Thoracic aorta (tissue), 2 donors: ENCODE measurements around the gene EIF3A. TPM values are rescaled to one million over a fixed set of nuclear protein-coding genes. Genes with fewer than 3 reads are reported as not detected.

Experiments
- ATAC-seq: fragments of 150-250 bp; one replicate; pipeline ENCODE4 v1.8.0; 2017; ENCODE audit warnings: low read depth; ENCODE audit not compliant: insufficient number of reproducible peaks, low FRiP score
- DNase-seq: peaks from one replicate; pipeline ENCODE4 v3.0.0-alpha.2; 2020; ENCODE audit warnings: low spot score
- H3K27ac ChIP-seq, 2 donors: fragments of 200-600 bp; sonication (generic); 1 replicate in 1 of 2; 2 replicates in 1 of 2; pipeline ENCODE4 v1.5.1; 2016; ENCODE audit warnings: mild to moderate bottlenecking in 2 of 2, moderate library complexity in 2 of 2
- H3K27me3 ChIP-seq: fragments of 200-600 bp; sonication (generic); replicated peaks from 2 replicates; pipeline ENCODE4 v1.6.0; 2016; ENCODE audit warnings: mild to moderate bottlenecking; ENCODE audit not compliant: insufficient read depth
- H3K36me3 ChIP-seq: fragments of 200-600 bp; sonication (generic); one replicate; pipeline ENCODE4 v1.5.1; 2016
- H3K4me1 ChIP-seq, 2 donors: fragments of 200-600 bp; sonication (generic); 1 replicate in 1 of 2; 2 replicates in 1 of 2; pipeline versions ENCODE4 v1.5.1 to v1.6.0; 2016; ENCODE audit warnings: low read depth in 2 of 2, mild to moderate bottlenecking in 1 of 2; ENCODE audit not compliant: control insufficient read depth in 1 of 2
- H3K4me3 ChIP-seq: fragments of 200-600 bp; sonication (generic); 2 replicates; pipeline ENCODE4 v1.5.1; 2016; ENCODE audit warnings: mild to moderate bottlenecking
- H3K9me3 ChIP-seq: fragments of 200-600 bp; sonication (generic); 2 replicates; pipeline ENCODE4 v1.5.1; 2016
- total RNA-seq, 2 donors: library from RNA; depleted of rRNA; stranded (reverse); fragments of >200 nt; gene quantifications; one replicate each; pipeline versions ENCODE4 v1.1.0 to v1.2.3, GENCODE V29; 2016
- TF ChIP-seq, protein P1 (sequence below): fragments of 200-600 bp; sonication (generic); IDR thresholded peaks from one replicate; pipeline ENCODE4 v1.5.1; 2019; ENCODE audit warnings: antibody characterized with exemption

Gene EIF3A
- total RNA-seq, 2 donors from 2014 or later, result 70.8 to 135 TPM

DNA sequence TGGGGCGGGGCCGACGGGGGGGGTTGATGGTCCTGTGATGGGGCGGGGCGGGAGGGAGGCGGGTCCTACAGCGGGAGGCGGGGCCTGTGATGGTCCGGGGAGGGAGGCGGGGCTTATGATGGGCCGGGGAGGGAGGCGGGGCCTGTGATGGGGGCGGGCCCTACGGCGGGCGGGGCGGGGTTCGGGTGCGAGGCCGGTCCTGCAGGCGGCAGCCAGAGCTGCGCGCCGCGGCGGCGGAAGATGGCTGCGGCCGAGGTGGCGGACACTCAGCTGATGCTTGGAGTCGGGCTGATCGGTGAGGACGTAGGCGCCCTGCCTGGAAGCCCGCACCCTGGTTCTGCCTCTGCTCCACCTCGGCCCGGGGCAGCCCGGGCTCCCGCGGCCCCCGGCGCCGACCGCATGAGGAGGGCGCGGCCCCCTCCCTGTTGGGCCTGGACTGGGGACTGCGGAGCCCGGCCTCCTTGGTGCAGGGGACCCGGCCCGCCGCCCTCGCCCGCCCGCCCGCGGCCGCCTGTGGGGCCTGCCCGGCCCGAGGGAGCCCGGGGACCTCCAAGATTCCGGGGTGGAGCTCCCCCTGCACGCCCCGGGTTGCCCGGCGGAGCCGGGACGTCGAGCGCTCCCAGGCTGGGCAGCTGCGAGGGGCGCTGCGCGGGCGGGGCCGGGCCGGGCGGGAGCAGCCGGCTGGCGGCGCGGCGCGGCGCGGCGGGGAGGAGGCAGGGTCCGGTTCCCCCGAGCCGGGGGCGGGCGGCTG lies 23.5 kb upstream of the EIF3A start, which contains the start of gene DENND10:
Gene DENND10 (plus strand): TSS at position 211 of the 751 bp plus-strand sequence. CDS start 30 bp downstream, at position 241.
- peak within 1 kb of the TSS; percentile 49 to 53 for H3K27ac ChIP-seq
- TF ChIP-seq, protein P1, sequence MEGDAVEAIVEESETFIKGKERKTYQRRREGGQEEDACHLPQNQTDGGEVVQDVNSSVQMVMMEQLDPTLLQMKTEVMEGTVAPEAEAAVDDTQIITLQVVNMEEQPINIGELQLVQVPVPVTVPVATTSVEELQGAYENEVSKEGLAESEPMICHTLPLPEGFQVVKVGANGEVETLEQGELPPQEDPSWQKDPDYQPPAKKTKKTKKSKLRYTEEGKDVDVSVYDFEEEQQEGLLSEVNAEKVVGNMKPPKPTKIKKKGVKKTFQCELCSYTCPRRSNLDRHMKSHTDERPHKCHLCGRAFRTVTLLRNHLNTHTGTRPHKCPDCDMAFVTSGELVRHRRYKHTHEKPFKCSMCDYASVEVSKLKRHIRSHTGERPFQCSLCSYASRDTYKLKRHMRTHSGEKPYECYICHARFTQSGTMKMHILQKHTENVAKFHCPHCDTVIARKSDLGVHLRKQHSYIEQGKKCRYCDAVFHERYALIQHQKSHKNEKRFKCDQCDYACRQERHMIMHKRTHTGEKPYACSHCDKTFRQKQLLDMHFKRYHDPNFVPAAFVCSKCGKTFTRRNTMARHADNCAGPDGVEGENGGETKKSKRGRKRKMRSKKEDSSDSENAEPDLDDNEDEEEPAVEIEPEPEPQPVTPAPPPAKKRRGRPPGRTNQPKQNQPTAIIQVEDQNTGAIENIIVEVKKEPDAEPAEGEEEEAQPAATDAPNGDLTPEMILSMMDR, result no peak
- H3K27me3 ChIP-seq, result no peaks in the 10 kb centered on the region
- no peaks in the 10 kb centered on the region for H3K9me3 ChIP-seq
- peaks cover 9 to 11% of the 10 kb centered on the region in 2 donors for H3K4me1 ChIP-seq
- peak; percentile 83 for ATAC-seq
- H3K4me3 ChIP-seq, result peak within 1 kb of the TSS; percentile 96
- H3K36me3 ChIP-seq, result peaks cover 6% of the 10 kb centered on the region
- DNase-seq, result peak; percentile 49

DNA sequence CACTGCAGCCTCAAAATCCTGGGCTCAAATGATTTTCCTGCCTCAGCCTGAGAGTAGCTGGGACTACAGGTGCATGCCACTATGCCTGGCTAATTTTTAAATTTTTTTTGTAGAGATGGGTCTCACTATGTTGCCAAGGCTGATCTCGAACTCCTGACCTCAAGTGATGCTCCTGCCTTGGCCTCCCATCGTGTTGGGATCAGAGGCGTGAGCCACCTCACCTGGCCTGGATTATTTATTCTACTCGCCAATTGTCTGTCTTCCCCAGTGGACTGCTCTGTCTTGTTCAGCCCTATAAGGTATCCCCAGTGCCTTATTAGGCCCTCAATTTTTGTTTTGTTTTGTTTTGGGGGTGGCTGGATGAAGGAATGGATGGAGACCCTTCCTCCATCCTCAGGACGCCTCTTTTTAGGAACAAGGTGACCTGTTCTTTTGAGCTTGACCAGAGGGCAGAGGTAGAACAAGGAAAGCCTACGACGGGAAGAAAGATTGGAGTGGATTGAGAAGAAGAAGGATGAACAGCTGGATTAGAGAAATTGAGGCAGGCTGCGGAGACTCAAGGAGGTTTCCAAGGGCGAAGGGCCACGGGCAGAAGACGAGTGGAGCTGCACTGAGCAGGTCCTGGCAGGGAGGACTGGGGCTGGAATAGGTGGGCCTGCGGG lies 22.8 kb upstream of the EIF3A start:
- H3K27ac ChIP-seq, result peak overlapping the region; percentile 46 to 53
- no peak for DNase-seq

DNA sequence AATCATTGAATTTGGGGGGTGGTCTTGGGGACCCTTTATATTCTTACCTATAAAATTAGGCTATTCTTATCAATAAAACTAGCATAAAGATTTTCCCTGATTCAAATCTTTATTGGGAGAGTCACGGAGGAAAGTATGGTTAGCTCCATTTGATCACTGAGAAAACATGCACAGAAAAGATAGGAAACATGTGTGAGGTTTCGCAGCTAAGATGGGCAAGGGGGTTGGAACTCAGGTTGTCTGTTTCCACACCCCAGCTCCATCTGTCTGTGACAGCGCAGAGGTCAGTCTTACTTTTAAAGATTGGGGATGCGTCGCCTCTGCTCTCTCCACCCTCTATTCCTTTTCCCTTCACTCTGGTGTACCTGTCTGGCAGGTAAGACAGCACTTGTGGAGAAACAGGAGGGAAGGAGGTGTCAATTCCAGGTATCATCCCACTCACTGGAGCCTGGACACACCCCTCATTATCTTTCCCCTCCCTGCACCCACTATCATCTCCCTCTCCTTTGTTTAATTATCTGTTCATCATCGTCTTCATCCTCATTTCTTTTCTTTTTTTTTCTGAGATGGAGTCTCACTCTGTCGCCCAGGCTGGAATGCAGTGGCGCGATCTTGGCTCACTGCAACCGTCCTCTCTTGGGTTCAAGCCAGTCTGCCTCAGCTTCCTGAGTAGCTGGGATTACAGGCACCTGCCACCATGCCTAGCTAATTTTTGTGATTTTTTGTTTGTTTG lies 20.9 kb upstream of the EIF3A start:
- no peak for ATAC-seq
- DNase-seq, result no peak
- Histone ChIP-seq H3K4me1 (peaks cover 9 to 11% of the 10 kb centered on the region in 2 donors), H3K27ac (no peak overlapping the region), H3K4me3 (no peak overlapping the region), H3K36me3 (no peaks in the 10 kb centered on the region), H3K27me3 (no peaks in the 10 kb centered on the region), H3K9me3 (no peaks in the 10 kb centered on the region)
- TF ChIP-seq, protein P1, result no peak

More for the DNA sequence above, 22.8 kb upstream of the EIF3A start:
- Histone ChIP-seq H3K9me3 (no peaks in the 10 kb centered on the region), H3K27me3 (no peaks in the 10 kb centered on the region), H3K36me3 (no peaks in the 10 kb centered on the region), H3K4me1 (peaks cover 9 to 11% of the 10 kb centered on the region in 2 donors), H3K4me3 (peak overlapping the region; percentile 96)
- ATAC-seq, result peak; percentile 14
- TF ChIP-seq, protein P1, result no peak

DNA sequence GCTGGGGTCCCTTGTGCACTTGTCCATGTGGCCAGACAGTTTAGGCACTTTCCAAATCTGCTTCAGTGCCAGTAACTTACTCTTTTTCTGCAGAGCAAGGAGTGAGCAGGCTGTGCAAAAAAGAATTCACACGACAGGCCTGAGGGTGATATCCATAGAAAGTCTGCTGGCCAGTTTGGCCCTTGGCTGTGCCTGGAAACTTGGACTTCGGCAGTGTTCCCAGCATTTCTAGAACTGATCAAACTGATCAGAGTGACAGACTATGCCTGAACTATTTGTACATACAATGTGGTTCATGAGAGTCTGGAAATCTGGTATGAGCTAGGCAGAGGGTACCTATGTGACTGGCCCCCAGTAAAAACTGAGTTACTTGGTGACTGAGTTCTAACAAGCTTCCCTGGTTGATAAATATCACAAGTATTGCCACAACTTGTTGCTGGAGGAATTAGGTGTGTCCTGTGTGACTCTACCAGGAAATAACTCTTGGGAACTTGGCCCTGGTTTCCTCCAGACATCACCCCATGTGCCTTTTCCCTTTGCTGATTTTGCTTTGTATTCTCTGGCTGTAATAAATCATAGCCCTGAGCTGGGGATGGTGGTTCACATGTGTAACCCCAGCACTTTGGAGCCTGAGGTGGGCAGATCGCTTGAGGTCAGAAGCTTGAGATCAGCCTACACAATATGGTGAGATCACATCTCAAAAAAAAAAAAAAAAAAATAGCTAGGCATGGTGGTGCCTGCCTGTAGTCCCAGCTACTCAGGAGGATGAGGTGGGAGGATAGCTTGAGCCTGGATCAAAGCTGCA lies 20.0 kb upstream of the EIF3A start:
- DNase-seq (no peak), ATAC-seq (no peak)
- no peaks in the 10 kb centered on the region for H3K9me3 ChIP-seq
- no peaks in the 10 kb centered on the region for H3K36me3 ChIP-seq
- TF ChIP-seq, protein P1, result no peak
- peaks cover 9 to 11% of the 10 kb centered on the region in 2 donors for H3K4me1 ChIP-seq
- H3K27ac ChIP-seq, result peak overlapping the region in 1 of 2 donors; percentile 8
- no peak overlapping the region for H3K4me3 ChIP-seq
- H3K27me3 ChIP-seq, result no peaks in the 10 kb centered on the region
